T-helper 17 cell (primary cell): Measurements from ENCODE around the gene RAC2. TPM values are rescaled to one million over a fixed set of nuclear protein-coding genes. Genes with fewer than 3 reads are reported as not detected.
A peak's percentile ranks its signal among the peaks of the same experiment; 100 is the strongest.

Source experiments
- ATAC-seq: fragments of 150-1000 bp; cut with Tn5 transposase; 2 replicates; pipeline ENCODE4 v1.10.0; 2021; ENCODE audit warnings: mild to moderate bottlenecking, moderate library complexity
- DNase-seq, 3 donors: peaks; one replicate each; pipeline versions ENCODE4 v3.0.0 to v3.0.0-alpha.2; 2020 to 2021
- H3K9me3 ChIP-seq: one replicate; pipeline ENCODE4 v1.7.0; 2013; ENCODE audit warnings: low read length, mild to moderate bottlenecking; ENCODE audit not compliant: control insufficient read depth, poor library complexity, severe bottlenecking
- H3K27ac Mint-ChIP-seq: one replicate; pipeline ENCODE4 v1.8.0; 2022; ENCODE audit warnings: mild to moderate bottlenecking, moderate library complexity, mixed read lengths
- H3K27me3 Mint-ChIP-seq: one replicate; pipeline ENCODE4 v1.8.0; 2022; ENCODE audit warnings: mixed read lengths
- H3K36me3 Mint-ChIP-seq: one replicate; pipeline ENCODE4 v1.8.0; 2022; ENCODE audit warnings: low read depth, mixed read lengths
- H3K4me1 Mint-ChIP-seq: one replicate; pipeline ENCODE4 v1.8.0; 2022; ENCODE audit warnings: mild to moderate bottlenecking, mixed read lengths
- H3K4me3 Mint-ChIP-seq: one replicate; pipeline ENCODE4 v1.8.0; 2022; ENCODE audit warnings: mild to moderate bottlenecking, moderate library complexity, mixed read lengths
- total RNA-seq, 4 donors: library from RNA in 2 of 4; stranded (reverse) in 2 of 4; gene quantifications; one replicate each; pipeline ENCODE4 v1.2.3 and lab custom pipeline; 2022 to 2026

RAC2 gene
- total RNA-seq, 2 donors from 2014 or later, result 297 to 478 TPM

DNA sequence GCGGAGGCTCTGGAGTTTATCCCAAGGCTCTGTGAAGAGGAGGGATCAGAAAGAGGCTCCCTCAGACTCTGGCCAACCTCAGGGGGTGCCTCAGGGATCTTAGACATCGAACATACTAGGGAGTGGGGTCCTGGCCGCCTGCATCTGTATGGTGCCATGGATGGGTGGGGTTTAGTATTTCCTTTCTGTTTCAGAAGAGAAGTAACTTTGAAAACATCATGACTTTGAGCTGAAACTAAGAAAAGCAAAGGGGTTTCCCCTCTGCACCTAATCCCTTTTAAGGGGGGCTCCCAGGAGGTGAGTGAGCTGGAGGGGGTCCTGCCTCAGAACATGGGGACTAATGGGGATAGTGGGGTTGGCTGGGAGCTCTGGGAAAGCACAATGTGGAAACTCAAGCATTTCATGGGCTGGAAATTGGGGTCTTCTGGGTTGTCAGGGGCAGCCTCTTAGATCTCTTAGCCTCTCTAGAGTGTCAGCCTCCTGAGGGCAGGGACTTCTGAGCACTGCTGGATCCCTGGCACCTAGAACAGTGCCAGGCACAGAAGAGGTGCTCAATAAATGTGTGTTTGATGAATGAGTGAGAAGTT is 20.0 kb downstream of the RAC2 start:
- DNase-seq (no peak), ATAC-seq (peak; percentile 22)
- H3K4me1 Mint-ChIP-seq, result peaks cover 73% of the 10 kb centered on the region
- H3K4me3 Mint-ChIP-seq, result peak overlapping the region; percentile 81
- peak overlapping the region; percentile 96 for H3K27ac Mint-ChIP-seq
- H3K9me3 ChIP-seq, result no peaks in the 10 kb centered on the region
- no peaks in the 10 kb centered on the region for H3K27me3 Mint-ChIP-seq
- peaks cover 8% of the 10 kb centered on the region for H3K36me3 Mint-ChIP-seq

DNA sequence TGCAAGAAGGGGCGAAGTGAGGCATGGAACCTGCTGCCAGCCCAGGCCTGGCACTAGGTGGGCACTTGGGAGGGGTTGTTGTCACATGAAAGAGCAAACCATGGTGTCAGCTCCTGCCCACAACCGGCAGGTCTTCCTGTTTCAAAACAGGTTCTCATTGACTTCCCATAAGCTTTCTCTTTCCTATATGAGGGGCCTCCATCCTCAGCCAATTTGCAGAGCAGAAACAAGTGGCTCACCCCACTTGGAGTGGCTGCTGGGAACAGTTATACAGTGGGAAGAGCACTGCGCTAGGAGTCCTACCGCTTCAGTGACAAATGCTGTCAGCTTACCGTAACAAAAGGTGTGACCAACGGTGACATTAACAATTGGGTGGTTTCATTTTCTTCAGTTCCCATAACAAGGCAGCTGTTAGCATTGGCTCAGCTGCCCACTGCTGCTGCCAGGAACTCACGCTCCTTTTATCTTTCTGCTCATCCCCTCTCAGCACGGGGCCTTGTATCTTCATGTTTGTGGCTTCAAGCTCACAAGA is 21.6 kb downstream of the RAC2 start:
- peaks cover 8% of the 10 kb centered on the region for H3K36me3 Mint-ChIP-seq
- ATAC-seq (peak; percentile 33), DNase-seq (no peak)
- H3K9me3 ChIP-seq, result no peaks in the 10 kb centered on the region
- H3K4me1 Mint-ChIP-seq, result peaks cover 71% of the 10 kb centered on the region
- H3K27ac Mint-ChIP-seq, result peak overlapping the region; percentile 96
- peak overlapping the region; percentile 50 for H3K4me3 Mint-ChIP-seq
- H3K27me3 Mint-ChIP-seq, result no peaks in the 10 kb centered on the region

DNA sequence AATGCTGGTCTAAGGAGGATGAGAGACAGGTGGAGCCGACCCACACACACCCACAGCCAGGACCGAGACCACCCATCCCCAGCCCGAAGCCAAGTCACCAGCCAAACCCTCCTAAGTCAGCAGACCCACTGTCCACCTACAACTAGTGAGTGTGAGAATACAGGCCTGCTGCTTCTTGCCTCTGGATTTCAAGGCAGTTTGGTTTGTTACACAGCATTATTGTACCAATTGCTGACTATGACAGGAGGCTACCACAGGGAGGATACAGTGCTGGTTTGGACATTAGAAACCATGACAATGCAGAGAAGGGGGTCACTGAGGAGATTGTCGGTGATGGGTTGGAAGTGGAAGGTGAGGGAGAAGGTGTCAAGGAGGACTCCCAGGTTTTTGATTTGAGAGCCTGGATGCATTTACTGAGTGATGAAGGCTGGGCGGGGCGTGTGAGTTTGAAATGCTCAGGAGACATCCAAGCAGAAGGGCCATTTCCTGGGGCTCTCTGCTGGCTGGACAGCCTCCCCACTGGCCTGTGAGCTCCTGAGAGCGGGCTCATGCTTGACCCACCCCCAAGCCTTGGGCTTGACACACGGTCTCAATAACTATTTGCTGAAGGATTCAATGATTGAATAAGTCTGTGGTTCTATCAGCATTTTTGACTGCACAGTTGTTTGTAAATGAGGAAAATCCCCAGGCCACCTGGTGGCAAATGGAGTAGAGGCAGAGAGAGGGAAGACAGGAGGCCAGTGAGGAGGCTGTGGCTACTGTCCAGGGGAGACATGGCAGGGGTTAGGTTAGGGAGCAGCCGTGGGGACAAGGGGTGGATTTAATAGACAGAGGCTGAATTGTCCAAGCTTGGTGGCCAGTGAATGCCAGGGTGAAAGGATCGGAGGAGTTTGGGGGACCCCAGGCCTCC is 22.4 kb downstream of the RAC2 start:
- DNase-seq, result no peak
- H3K36me3 Mint-ChIP-seq, result peaks cover 8% of the 10 kb centered on the region
- H3K4me1 Mint-ChIP-seq, result peaks cover 71% of the 10 kb centered on the region
- ATAC-seq, result no peak
- peak overlapping the region; percentile 50 for H3K4me3 Mint-ChIP-seq
- no peaks in the 10 kb centered on the region for H3K27me3 Mint-ChIP-seq
- peak overlapping the region; percentile 96 for H3K27ac Mint-ChIP-seq
- H3K9me3 ChIP-seq, result no peaks in the 10 kb centered on the region

DNA sequence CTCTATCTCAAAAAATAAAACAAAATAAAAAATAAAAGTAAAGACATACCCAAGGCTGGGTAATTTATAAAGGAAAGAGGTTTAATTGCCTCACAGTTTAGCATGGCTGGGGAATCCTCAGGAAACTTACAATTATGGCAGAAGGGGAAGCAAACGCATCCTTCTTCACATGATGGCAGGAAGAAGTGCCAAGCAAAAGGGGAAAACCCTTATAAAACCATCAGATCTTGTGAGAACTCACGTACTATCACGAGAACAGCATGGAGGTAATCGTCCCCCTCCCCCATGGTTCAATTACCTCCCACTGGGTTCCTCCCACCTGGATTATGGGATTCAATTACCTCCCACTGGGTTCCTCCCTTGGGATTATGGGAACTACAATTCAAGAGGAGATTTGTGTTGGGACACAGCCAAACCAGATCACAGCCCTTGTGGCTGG is 23.5 kb downstream of the RAC2 start:
- H3K9me3 ChIP-seq, result no peaks in the 10 kb centered on the region
- peaks cover 67% of the 10 kb centered on the region for H3K4me1 Mint-ChIP-seq
- no peak for ATAC-seq
- peaks cover 5% of the 10 kb centered on the region for H3K36me3 Mint-ChIP-seq
- H3K4me3 Mint-ChIP-seq, result peak overlapping the region; percentile 87
- no peaks in the 10 kb centered on the region for H3K27me3 Mint-ChIP-seq
- H3K27ac Mint-ChIP-seq, result peak overlapping the region; percentile 96
- no peak for DNase-seq

DNA sequence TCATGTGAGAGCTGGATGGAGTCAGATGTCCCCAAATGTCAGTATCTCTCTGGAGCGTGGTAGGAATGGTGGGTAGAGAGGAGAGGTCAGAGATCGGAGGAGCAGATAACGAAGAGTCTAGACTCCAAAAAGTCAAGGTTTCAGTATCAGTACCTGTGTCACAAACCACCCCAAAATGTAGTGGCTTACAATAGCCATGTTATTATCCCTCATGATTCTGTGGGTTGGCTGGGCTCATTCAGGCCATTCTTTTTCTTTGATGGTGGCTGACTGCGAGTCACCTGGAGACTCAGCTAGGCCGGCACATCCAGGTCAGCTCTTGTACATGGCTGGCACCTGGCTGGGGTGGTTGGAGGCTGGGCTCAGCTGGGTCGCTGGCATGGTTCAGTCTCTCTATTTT is 24.5 kb downstream of the RAC2 start:
- peaks cover 62% of the 10 kb centered on the region for H3K4me1 Mint-ChIP-seq
- ATAC-seq, result peak; percentile 10
- no peaks in the 10 kb centered on the region for H3K27me3 Mint-ChIP-seq
- H3K27ac Mint-ChIP-seq, result peak overlapping the region; percentile 96
- no peak for DNase-seq
- peak overlapping the region; percentile 87 for H3K4me3 Mint-ChIP-seq
- no peaks in the 10 kb centered on the region for H3K9me3 ChIP-seq
- H3K36me3 Mint-ChIP-seq, result no peaks in the 10 kb centered on the region

DNA sequence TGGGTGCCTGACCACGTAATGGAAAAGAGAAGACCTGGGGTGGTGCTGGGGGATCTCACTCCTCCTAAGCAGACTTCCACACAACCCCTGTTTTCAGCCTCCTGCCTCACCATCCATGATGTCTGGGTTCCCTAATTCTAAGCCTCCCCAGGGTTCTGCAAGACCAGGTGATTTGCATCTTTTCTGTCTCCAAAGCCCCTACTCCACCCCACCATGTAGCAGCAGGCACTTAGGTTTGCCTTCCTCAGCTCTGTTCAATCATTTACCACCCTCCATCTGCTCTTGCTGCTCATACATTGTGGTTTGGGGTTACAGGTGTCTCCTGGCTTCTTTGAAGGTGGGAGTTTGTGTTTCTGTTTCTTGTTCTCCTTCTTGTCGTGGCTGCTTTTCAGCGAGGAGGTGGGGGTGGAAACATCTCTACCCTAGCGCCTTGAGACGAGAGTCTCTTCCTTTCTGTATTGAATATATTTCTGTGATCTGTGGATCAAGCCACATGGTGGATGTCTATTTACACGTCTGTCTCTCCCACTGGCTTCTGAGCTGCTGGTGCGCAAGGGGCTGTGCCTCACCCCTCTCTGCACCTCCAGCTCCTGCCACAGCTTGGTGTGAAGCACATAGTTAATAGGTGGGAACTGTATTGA is 25.2 kb downstream of the RAC2 start:
- H3K9me3 ChIP-seq, result no peaks in the 10 kb centered on the region
- ATAC-seq (peak; percentile 89), DNase-seq (peak in 2 of 3 donors; percentile 46 to 54)
- H3K27me3 Mint-ChIP-seq, result no peaks in the 10 kb centered on the region
- H3K4me1 Mint-ChIP-seq, result peaks cover 56% of the 10 kb centered on the region
- peak overlapping the region; percentile 87 for H3K4me3 Mint-ChIP-seq
- H3K27ac Mint-ChIP-seq, result peak overlapping the region; percentile 96
- no peaks in the 10 kb centered on the region for H3K36me3 Mint-ChIP-seq

DNA sequence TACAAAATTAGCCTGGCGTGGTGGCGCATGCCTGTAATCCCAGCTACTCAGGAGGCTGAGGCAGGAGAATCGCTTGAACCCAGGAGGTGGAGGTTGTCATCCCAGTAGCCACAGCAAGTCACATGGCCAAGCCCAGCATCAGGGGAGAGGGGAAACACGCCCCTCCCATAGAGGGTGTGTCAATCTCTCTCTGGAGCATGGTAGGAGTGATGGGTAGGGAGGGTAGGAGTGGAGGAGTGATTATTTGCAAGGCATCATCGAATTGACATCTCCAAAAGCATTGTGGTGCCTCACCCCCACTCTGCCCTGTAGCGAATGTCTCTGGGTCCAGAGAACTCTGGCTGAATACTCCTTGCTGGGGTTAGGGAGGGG is 25.7 kb downstream of the RAC2 start:
- Mint-ChIP-seq H3K27ac (peak overlapping the region; percentile 96), H3K4me3 (peak overlapping the region; percentile 87), H3K27me3 (no peaks in the 10 kb centered on the region), H3K4me1 (peaks cover 55% of the 10 kb centered on the region), H3K36me3 (no peaks in the 10 kb centered on the region)
- DNase-seq (no peak), ATAC-seq (no peak)
- no peaks in the 10 kb centered on the region for H3K9me3 ChIP-seq

DNA sequence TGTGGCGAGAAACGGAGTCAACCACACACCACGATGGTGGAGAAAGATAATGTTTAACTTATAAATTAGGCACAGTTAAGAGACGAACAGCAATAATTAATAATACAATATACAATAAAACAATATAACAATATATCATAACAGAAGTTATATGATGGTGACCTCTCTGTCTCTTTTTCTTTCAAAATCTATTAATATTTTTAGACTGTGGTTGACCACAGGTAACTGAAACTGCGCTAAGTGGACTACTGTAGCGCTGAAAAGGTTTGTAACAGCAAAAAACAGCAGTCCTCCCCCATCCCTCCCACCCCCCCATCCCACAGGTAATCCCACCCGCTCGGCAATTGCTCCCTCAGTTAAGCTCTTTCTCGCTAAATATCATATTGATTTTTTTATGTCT is 28.2 kb downstream of the RAC2 start:
- ATAC-seq (no peak), DNase-seq (no peak)
- H3K9me3 ChIP-seq, result no peaks in the 10 kb centered on the region
- peaks cover 37% of the 10 kb centered on the region for H3K4me1 Mint-ChIP-seq
- no peak overlapping the region for H3K27ac Mint-ChIP-seq
- H3K4me3 Mint-ChIP-seq, result no peak overlapping the region
- H3K36me3 Mint-ChIP-seq, result no peaks in the 10 kb centered on the region
- H3K27me3 Mint-ChIP-seq, result no peaks in the 10 kb centered on the region

DNA sequence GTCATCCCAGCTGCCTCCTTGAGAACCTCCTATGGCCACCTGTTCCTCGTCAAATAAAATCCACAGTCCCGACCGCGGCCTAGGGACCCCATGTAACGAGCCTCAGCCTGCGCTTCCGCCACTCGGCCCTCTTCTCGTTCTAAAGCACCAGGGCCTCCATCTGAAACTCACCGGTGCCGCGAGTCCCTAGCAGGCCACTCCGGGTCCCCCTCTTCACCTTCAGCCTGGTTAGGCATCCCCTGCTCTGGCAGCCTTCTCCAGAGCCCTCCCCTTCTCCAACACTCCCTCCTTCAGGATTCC is 29.4 kb downstream of the RAC2 start:
- Mint-ChIP-seq H3K27me3 (no peaks in the 10 kb centered on the region), H3K27ac (no peak overlapping the region), H3K36me3 (no peaks in the 10 kb centered on the region), H3K4me3 (peak overlapping the region; percentile 28), H3K4me1 (peaks cover 29% of the 10 kb centered on the region)
- DNase-seq (peak in 1 of 3 donors; percentile 0), ATAC-seq (no peak)
- no peaks in the 10 kb centered on the region for H3K9me3 ChIP-seq

DNA sequence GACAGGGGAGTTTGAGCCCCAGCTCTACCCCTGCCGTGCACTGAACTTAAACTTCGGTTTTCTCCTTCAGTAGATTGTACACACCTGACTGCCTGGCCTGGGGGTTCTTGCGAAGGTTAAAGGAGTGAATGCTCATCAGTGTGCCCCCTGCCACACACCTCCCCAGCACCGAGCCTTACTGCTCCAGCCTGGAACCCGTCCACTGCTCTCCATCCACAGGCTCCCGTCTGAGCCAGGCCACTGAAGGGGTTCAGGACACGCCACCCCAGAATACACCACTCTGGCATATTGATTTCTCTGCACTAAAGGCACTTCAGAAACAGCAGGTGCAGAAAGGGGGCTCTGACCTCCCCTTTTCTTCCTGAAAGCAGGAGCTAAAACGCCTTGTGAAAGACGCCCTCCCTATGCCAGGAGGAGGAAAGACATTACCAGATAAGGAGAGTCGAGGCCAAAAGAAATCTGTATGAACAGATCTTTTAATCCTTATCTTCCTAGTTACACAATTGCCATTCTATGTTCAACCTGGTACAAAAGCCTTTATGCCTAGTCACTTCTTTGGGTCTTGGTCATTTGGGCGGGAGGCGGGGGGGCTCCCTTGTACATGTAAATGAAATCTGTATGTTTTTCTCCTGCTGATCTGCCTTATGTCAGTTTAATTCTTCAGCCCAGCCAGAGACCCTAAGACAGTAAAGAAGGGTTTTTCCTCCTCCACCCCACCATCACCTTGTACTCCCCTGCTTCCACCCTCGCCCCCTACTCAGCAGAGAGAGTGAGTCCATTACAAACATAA is 29.9 kb downstream of the RAC2 start:
- H3K9me3 ChIP-seq, result no peaks in the 10 kb centered on the region
- Mint-ChIP-seq H3K27me3 (no peaks in the 10 kb centered on the region), H3K36me3 (no peaks in the 10 kb centered on the region), H3K4me1 (peaks cover 23% of the 10 kb centered on the region), H3K27ac (no peak overlapping the region), H3K4me3 (no peak overlapping the region)
- ATAC-seq (no peak), DNase-seq (peak in 1 of 3 donors; percentile 1)

DNA sequence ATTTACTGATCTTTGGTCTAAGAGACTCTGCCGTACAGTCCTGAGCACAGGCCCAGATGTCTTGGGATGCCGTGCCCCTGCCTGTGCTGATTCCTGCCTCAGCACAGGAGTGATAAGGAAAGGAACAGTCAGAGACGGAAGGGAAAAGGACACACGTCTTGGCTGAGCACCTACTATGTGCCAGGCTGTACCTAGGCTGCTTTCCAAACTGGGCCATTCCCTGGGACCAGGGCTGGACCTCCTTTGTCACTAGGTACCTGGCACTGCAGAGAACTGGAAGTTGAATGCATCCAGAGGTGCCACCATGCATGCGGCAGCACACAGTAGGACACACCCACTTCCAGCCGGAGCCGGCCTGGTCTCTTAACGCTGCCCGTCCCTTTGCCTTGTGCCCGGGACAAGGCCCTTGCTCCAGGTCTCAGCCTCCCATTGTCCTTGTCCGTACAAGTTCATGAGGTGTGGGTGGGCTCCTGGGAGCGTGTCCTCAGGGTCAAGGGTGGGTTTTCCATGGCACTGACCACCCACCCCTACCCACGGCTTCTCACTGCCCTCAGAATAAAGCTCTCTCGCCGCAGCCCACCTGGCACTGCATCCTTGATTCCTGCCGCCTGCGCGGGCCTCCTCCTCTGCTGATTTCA is 30.7 kb downstream of the RAC2 start:
- Mint-ChIP-seq H3K27me3 (no peaks in the 10 kb centered on the region), H3K36me3 (no peaks in the 10 kb centered on the region), H3K4me1 (peaks cover 19% of the 10 kb centered on the region), H3K4me3 (no peak overlapping the region), H3K27ac (no peak overlapping the region)
- no peaks in the 10 kb centered on the region for H3K9me3 ChIP-seq
- DNase-seq (peak in 1 of 3 donors; percentile 5), ATAC-seq (no peak)

DNA sequence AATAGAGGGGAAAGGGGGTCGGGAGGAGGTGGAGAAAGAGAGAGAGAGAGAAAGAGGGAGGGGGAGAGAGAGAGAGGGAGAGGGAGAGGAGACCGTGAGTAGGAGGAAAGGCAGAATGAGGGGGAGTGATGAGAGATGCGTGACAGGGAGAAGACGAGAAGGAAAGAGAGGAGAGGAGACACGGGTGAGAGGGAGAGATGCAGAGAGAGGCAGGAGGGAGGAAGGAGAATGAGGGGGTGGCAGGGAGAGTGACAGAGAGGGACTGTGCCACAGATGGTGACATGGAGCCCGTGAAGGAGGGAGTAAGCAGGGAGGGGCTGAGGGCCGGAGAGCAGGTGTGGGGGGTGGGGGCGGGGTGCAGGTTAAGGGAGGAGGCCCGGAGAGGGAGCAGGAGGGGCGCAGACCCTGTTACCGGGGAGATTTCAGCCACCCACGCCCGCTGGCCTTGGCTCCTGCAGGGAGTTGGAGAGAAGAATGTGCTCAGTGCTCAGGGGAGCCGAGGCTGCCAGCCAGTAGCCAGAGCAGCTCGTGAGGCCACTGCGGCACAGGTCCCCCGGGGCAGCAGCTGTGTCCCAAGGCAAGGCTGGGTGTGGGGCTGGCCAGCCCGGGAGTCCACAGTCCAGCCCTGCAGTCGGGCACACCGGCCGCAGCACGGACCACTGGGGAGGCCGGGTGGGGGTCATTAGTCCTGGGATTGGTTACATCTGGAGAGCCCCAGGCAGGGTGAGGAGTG is 31.7 kb downstream of the RAC2 start, which contains the start of gene SSTR3:
SSTR3 (minus strand) TSS at position 304 of the 733 bp plus-strand sequence. CDS start 4,674 bp downstream, outside the sequence.
- ATAC-seq (no peak), DNase-seq (peak in 1 of 3 donors; percentile 8)
- Mint-ChIP-seq H3K4me3 (no peak within 1 kb of the TSS), H3K27ac (no peak within 1 kb of the TSS), H3K36me3 (no peaks in the 10 kb centered on the region), H3K27me3 (no peaks in the 10 kb centered on the region), H3K4me1 (peaks cover 18% of the 10 kb centered on the region)
- no peaks in the 10 kb centered on the region for H3K9me3 ChIP-seq
